ENCODE measurements around the gene IGF1R. TPM values are rescaled to one million over a fixed set of nuclear protein-coding genes. Genes with fewer than 3 reads are reported as not detected.
A peak's percentile ranks its signal among the peaks of the same experiment; 100 is the strongest.

Gene IGF1R
- total and polyA plus RNA-seq, 4 donors = 17.6 to 34.8 (median 21.0) TPM

DNA sequence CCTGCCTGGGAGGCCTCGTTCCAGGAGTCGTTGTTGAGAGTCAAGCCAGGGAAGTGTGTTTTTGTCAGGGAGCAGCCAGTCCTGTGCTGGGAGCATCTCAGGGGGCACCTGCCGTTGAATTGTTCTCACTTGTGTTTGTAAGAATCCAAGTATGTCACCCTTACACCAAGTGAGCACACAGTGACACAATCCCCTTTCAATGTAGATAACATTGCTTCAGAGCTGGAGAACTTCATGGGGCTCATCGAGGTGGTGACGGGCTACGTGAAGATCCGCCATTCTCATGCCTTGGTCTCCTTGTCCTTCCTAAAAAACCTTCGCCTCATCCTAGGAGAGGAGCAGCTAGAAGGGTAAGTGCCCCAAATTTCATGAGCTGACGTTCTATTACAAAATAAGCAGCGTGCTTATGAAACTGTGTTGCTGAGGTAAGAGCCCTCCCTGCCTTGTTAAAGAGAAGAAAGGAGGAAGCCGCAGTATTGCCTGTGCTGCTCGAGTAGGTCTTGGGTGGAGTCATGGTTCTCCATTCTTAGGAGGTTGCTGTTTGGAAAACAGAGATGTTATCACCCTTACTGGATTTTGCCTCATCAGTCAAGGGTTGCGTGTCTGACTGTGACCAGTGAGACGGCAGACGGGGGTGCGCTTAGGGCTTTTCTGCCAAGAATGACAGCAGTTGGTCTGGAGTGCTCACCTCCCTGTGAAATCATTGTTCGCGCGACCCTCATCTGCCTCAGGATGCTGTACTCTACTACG lies 251.1 kb downstream of the IGF1R start:
- no peak overlapping the region for H3K4me3 ChIP-seq (ENCODE audit: low read depth, low read length)
- no peak for DNase-seq (ENCODE audit: low read depth in 4 of 6, low spot score in 6 of 6)
- no peaks in the 10 kb centered on the region for H3K36me3 ChIP-seq (ENCODE audit: control insufficient read depth, insufficient read depth, low read length)
- H3K9me3 ChIP-seq (ENCODE audit: control insufficient read depth, insufficient read depth, low read length) = no peaks in the 10 kb centered on the region
- 67% methylated on average over 8 of the region's 20 CpGs for WGBS (ENCODE audit: insufficient coverage)
- H3K4me1 ChIP-seq (ENCODE audit: control insufficient read depth, insufficient read depth, low read length) = peaks cover 11% of the 10 kb centered on the region
- H3K27ac ChIP-seq (ENCODE audit: low read depth, low read length) = no peak overlapping the region
- H3K27me3 ChIP-seq (ENCODE audit: control insufficient read depth, insufficient read depth, low read length) = no peaks in the 10 kb centered on the region

DNA sequence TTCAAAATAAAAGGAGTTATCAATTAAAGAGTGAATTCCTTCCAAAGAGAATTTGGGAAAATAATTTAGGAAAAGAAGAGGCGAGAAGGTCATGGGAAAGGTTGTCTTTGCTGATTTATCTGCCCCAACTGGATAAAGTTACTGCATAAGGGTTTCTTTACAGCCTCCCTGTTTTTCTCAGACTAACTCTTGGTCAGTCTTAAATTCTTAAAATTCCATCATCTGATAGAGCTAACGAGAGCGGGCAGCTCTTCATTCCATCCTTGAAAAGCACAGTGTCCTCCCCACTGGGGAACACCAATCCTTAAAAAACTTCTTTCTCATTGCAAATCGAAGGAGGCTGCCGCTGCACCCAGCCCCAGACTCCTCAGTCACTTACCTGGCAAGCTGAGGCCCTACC lies 252.0 kb downstream of the IGF1R start:
- no peaks in the 10 kb centered on the region for H3K27me3 ChIP-seq (ENCODE audit: control insufficient read depth, insufficient read depth, low read length)
- H3K36me3 ChIP-seq (ENCODE audit: control insufficient read depth, insufficient read depth, low read length) = no peaks in the 10 kb centered on the region
- WGBS (ENCODE audit: insufficient coverage) = 43% methylated on average over 2 of the region's 5 CpGs
- H3K27ac ChIP-seq (ENCODE audit: low read depth, low read length) = no peak overlapping the region
- no peak for DNase-seq (ENCODE audit: low read depth in 4 of 6, low spot score in 6 of 6)
- H3K4me1 ChIP-seq (ENCODE audit: control insufficient read depth, insufficient read depth, low read length) = peaks cover 14% of the 10 kb centered on the region
- no peak overlapping the region for H3K4me3 ChIP-seq (ENCODE audit: low read depth, low read length)
- no peaks in the 10 kb centered on the region for H3K9me3 ChIP-seq (ENCODE audit: control insufficient read depth, insufficient read depth, low read length)

DNA sequence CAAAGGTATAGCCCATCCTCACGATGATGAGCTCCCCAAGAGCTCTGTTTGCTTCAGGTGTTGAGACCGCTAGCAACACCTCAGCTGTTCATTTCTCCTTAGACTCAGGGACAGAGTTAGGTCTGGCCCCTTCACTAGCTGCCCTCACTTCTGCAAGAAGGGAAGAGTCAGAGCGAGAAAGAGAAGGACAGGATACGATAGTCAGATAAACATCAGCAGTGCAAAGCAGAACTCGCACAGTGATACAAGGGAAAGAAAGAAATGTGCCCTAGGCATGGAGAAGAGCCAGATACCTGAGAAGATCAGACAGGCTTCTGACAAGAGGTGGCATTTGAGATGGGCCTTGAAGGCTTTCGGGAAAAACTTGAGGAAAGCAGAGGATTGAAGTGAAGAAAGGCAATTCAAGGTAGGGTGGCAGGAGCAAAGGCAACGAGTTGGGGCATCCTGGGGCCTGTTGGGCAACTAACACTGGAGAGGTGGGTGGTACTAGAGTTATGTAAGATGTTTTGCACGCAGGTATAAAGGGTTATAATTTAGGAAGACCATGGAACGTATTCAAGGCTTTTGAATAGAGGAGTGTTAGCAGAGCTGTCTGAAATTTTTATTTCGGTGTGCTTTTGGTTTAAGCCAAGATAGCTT lies 253.2 kb downstream of the IGF1R start:
- Histone ChIP-seq H3K4me1 (ENCODE audit: control insufficient read depth, insufficient read depth, low read length) (peaks cover 14% of the 10 kb centered on the region), H3K36me3 (ENCODE audit: control insufficient read depth, insufficient read depth, low read length) (no peaks in the 10 kb centered on the region), H3K4me3 (ENCODE audit: low read depth, low read length) (no peak overlapping the region), H3K27me3 (ENCODE audit: control insufficient read depth, insufficient read depth, low read length) (no peaks in the 10 kb centered on the region), H3K27ac (ENCODE audit: low read depth, low read length) (no peak overlapping the region), H3K9me3 (ENCODE audit: control insufficient read depth, insufficient read depth, low read length) (no peaks in the 10 kb centered on the region)
- no peak for DNase-seq (ENCODE audit: low read depth in 4 of 6, low spot score in 6 of 6)
- 86% methylated on average over 9 of the region's 10 CpGs for WGBS (ENCODE audit: insufficient coverage)

DNA sequence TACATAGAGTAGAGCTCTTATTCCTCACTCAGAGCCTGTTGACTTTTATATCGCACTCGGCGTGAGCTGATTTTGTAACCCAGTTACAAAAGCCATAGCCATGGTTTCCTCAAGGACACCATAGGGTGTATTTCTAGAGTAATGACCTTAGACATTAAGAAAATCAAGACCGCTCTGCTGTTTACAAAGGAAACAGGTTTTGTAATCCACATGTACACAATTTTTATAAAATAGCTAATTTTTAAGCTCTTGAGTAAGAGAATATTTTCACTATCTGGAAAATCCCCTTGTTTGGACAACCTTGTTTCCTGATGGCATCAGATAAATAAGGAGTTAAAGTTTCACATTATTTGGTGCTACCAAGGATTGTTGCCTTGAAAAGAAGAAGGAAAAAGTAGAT lies 254.6 kb downstream of the IGF1R start:
- Histone ChIP-seq H3K4me1 (ENCODE audit: control insufficient read depth, insufficient read depth, low read length) (peaks cover 18% of the 10 kb centered on the region), H3K27ac (ENCODE audit: low read depth, low read length) (no peak overlapping the region), H3K9me3 (ENCODE audit: control insufficient read depth, insufficient read depth, low read length) (no peaks in the 10 kb centered on the region), H3K36me3 (ENCODE audit: control insufficient read depth, insufficient read depth, low read length) (no peaks in the 10 kb centered on the region), H3K4me3 (ENCODE audit: low read depth, low read length) (no peak overlapping the region), H3K27me3 (ENCODE audit: control insufficient read depth, insufficient read depth, low read length) (no peaks in the 10 kb centered on the region)
- WGBS (ENCODE audit: insufficient coverage) = no CpG with 5 or more reads among the region's 4 CpGs
- DNase-seq (ENCODE audit: low read depth in 4 of 6, low spot score in 6 of 6) = no peak

DNA sequence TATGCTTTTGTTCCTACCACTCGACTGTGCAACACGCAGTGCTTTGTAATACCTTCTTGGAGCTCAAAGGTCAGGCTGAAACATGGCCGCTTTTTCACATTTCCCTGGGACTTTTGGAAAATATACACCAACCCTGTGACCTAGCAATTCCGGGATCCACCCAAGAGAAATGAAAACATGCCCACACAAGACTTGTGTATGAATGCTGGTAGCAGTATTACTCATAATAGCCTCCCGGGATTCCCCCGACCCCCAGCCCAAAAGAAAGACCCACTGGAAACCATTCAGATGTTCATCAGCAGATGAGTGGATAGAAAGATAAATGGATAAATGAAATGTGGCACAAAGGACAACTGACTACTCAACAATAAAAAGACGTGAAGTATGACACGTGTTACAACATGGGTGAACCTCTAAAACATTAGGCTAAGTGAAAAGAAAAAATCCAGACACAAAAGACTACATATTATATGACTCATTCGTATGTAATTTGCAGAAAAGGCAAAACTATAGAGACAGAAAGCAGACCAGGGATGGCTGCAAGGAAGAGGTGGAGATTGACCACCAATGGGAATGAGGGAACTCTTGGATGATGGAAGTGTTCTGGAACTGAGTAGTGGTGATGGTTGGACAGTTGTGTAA lies 255.2 kb downstream of the IGF1R start:
- Histone ChIP-seq H3K27ac (ENCODE audit: low read depth, low read length) (no peak overlapping the region), H3K4me3 (ENCODE audit: low read depth, low read length) (no peak overlapping the region), H3K27me3 (ENCODE audit: control insufficient read depth, insufficient read depth, low read length) (no peaks in the 10 kb centered on the region), H3K9me3 (ENCODE audit: control insufficient read depth, insufficient read depth, low read length) (no peaks in the 10 kb centered on the region), H3K36me3 (ENCODE audit: control insufficient read depth, insufficient read depth, low read length) (peaks cover under 1% of the 10 kb centered on the region), H3K4me1 (ENCODE audit: control insufficient read depth, insufficient read depth, low read length) (peaks cover 18% of the 10 kb centered on the region)
- 77% methylated on average over 3 of the region's 9 CpGs for WGBS (ENCODE audit: insufficient coverage)
- no peak for DNase-seq (ENCODE audit: low read depth in 4 of 6, low spot score in 6 of 6)

DNA sequence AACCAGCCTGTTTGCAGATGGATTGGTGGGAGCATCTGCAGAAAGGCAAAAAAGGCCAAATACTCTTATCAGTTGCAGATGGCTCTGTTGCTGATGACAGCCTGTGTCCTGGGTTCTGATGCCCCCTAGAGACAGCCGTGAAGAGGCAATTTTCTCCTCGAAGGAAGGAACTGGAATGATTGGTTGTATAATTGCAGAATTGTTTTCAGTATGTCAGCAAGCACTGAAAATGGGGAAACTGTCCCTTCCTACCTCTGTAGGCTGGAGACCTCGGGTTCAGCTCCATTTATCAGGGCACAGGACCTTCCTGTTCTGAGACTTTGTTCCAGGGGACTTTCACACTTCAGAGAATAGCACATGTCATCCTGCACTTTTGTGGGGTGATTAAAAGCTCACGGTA lies 256.2 kb downstream of the IGF1R start:
- 11% methylated on average over 3 of the region's 4 CpGs for WGBS (ENCODE audit: insufficient coverage)
- Histone ChIP-seq H3K27ac (ENCODE audit: low read depth, low read length) (no peak overlapping the region), H3K27me3 (ENCODE audit: control insufficient read depth, insufficient read depth, low read length) (no peaks in the 10 kb centered on the region), H3K4me1 (ENCODE audit: control insufficient read depth, insufficient read depth, low read length) (peaks cover 13% of the 10 kb centered on the region), H3K4me3 (ENCODE audit: low read depth, low read length) (no peak overlapping the region), H3K9me3 (ENCODE audit: control insufficient read depth, insufficient read depth, low read length) (no peaks in the 10 kb centered on the region), H3K36me3 (ENCODE audit: control insufficient read depth, insufficient read depth, low read length) (peaks cover 7% of the 10 kb centered on the region)
- peak in 3 of 6 donors; percentile 26 to 85 (median 71) for DNase-seq (ENCODE audit: low read depth in 4 of 6, low spot score in 6 of 6)

DNA sequence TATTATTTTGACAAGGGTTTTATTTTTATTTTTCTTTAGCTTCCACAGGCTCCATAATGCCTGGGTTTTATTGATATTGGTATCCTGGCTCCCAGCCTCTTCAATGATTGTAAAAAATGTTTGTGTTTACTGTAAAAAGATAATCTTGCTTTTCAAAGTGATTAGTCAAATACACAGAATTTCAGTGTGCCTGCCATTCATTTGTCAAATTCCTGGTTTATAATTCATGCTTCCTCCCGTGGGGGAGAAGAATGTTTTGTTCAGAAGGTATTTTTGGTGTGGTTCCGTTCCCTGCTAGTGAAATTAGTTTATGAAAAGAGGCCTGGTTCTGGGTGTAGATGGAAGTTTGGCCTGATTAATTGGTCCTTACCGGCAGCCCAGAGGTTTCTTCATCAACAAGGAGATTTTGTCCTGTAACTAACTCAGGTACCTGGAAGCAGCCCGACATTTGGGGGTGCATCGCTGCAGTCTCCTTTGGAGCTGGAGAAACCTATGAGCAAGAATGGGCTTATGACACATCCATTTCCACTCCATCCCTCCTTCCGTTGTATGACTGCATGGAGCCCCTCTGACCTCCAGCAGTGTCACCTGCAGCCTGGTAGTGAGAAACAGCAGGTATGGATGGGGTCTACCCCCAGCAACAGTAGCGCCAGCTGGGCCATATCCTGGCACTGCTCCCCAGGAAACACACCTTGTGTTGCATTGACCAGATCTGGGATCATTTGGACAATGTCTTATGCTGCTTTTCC lies 257.8 kb downstream of the IGF1R start:
- 95% methylated on average over 6 of the region's 7 CpGs for WGBS (ENCODE audit: insufficient coverage)
- Histone ChIP-seq H3K36me3 (ENCODE audit: control insufficient read depth, insufficient read depth, low read length) (peaks cover 11% of the 10 kb centered on the region), H3K4me1 (ENCODE audit: control insufficient read depth, insufficient read depth, low read length) (peaks cover 7% of the 10 kb centered on the region), H3K9me3 (ENCODE audit: control insufficient read depth, insufficient read depth, low read length) (no peaks in the 10 kb centered on the region), H3K4me3 (ENCODE audit: low read depth, low read length) (no peak overlapping the region), H3K27me3 (ENCODE audit: control insufficient read depth, insufficient read depth, low read length) (no peaks in the 10 kb centered on the region), H3K27ac (ENCODE audit: low read depth, low read length) (no peak overlapping the region)
- DNase-seq (ENCODE audit: low read depth in 4 of 6, low spot score in 6 of 6) = no peak

DNA sequence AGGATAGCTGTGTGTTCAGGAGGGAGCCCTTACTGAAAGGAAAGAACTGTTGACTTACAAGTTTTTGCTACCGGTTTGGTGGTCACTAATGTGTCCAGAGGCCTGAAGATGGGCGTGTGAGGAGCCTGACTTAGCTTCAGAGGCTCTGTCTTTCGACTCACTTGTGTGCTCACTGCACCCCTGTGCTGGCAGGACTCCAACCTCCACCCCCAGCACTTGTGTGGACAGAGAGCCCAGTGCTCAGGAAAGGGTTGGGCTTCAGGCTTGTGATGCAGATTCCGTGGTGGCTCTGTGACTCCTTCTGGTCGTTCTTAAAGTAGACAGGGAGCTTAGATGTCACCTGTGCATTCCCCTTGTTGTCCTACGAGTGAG lies 258.4 kb downstream of the IGF1R start:
- no peak for DNase-seq (ENCODE audit: low read depth in 4 of 6, low spot score in 6 of 6)
- H3K27me3 ChIP-seq (ENCODE audit: control insufficient read depth, insufficient read depth, low read length) = no peaks in the 10 kb centered on the region
- H3K27ac ChIP-seq (ENCODE audit: low read depth, low read length) = no peak overlapping the region
- peaks cover 17% of the 10 kb centered on the region for H3K36me3 ChIP-seq (ENCODE audit: control insufficient read depth, insufficient read depth, low read length)
- no peak overlapping the region for H3K4me3 ChIP-seq (ENCODE audit: low read depth, low read length)
- H3K4me1 ChIP-seq (ENCODE audit: control insufficient read depth, insufficient read depth, low read length) = peaks cover 7% of the 10 kb centered on the region
- no peaks in the 10 kb centered on the region for H3K9me3 ChIP-seq (ENCODE audit: control insufficient read depth, insufficient read depth, low read length)
- WGBS (ENCODE audit: insufficient coverage) = 58% methylated on average over 6 of the region's 6 CpGs

DNA sequence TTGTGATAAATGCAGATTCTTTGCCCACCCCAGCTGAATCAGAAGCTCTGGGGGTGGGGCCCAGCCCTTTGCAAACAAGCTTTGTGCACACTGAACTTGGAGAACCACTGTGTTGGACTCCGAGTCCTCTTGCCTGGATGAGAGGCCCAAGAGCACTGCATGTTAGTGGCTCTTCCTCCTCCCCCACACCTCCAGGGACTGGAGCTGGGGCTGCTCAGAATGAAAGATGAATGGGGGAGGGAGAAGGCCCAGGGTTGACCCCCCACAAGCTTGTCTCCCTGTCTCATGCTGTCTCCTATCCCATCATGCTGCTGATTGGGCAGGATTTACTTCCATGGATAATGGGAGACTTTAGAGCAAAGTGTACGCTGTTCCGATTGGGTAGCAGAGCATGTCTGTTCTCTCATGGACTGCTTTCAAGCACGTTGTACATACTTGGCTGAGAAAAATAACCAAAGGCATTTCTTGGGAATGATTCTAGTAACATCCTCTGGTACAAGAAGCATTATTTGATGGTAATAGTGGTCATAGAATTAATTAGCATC lies 259.7 kb downstream of the IGF1R start:
- peaks cover 7% of the 10 kb centered on the region for H3K4me1 ChIP-seq (ENCODE audit: control insufficient read depth, insufficient read depth, low read length)
- no peak for DNase-seq (ENCODE audit: low read depth in 4 of 6, low spot score in 6 of 6)
- no peak overlapping the region for H3K4me3 ChIP-seq (ENCODE audit: low read depth, low read length)
- H3K36me3 ChIP-seq (ENCODE audit: control insufficient read depth, insufficient read depth, low read length) = peaks cover 26% of the 10 kb centered on the region
- 92% methylated on average over 2 of the region's 4 CpGs for WGBS (ENCODE audit: insufficient coverage)
- H3K27me3 ChIP-seq (ENCODE audit: control insufficient read depth, insufficient read depth, low read length) = no peaks in the 10 kb centered on the region
- H3K9me3 ChIP-seq (ENCODE audit: control insufficient read depth, insufficient read depth, low read length) = no peaks in the 10 kb centered on the region
- H3K27ac ChIP-seq (ENCODE audit: low read depth, low read length) = no peak overlapping the region
